Measurements from ENCODE around the gene DHRS13. TPM values are rescaled to one million over a fixed set of nuclear protein-coding genes. Genes with fewer than 3 reads are reported as not detected.
"Not testable (repeated sequence)": the region's sequence is repeated elsewhere in the genome, so short reads cannot be mapped to it uniquely, and the experiment has no call there.

The DHRS13 gene
- total RNA-seq, 1 donor from 2014 or later: 20.4 TPM

- DNase-seq (ENCODE audit: extremely low spot score, unreplicated experiment): no peak
- TF ChIP-seq CTCF (conservative IDR thresholded peaks at IDR 0.05): no peak
- Mint-ChIP-seq H3K36me3 (peaks cover 4% of the 10 kb centered on the region), H3K9me3 (no peaks in the 10 kb centered on the region), H3K4me1 (ENCODE audit: unreplicated experiment) (peaks cover 37% of the 10 kb centered on the region), H3K27me3 (no peaks in the 10 kb centered on the region), H3K4me3 (peak overlapping the region; percentile 94), H3K27ac (peak overlapping the region; percentile 84)
Observed at GRCh38 chr17:28896491-28896883, 6.4 kb downstream of the DHRS13 start.

- TF ChIP-seq CTCF (conservative IDR thresholded peaks at IDR 0.05): no peak
- Mint-ChIP-seq H3K27ac (peak overlapping the region; percentile 84), H3K27me3 (no peaks in the 10 kb centered on the region), H3K4me1 (ENCODE audit: unreplicated experiment) (peaks cover 42% of the 10 kb centered on the region), H3K9me3 (no peaks in the 10 kb centered on the region), H3K36me3 (peaks cover 4% of the 10 kb centered on the region), H3K4me3 (peak overlapping the region; percentile 94)
- no peak for DNase-seq (ENCODE audit: extremely low spot score, unreplicated experiment)
Observed at GRCh38 chr17:28895794-28896447, 7.0 kb downstream of the DHRS13 start.

GRCh38 chr17:28893248-28894183, 9.4 kb downstream of the DHRS13 start:
- Mint-ChIP-seq H3K4me1 (ENCODE audit: unreplicated experiment) (peaks cover 43% of the 10 kb centered on the region), H3K27ac (peak overlapping the region; percentile 55)
- H3K36me3 Mint-ChIP-seq; H3K9me3 Mint-ChIP-seq; DNase-seq (ENCODE audit: extremely low spot score, unreplicated experiment); H3K4me3 Mint-ChIP-seq; H3K27me3 Mint-ChIP-seq: not testable (repeated sequence)

GRCh38 chr17:28892024-28892423, 10.9 kb downstream of the DHRS13 start:
- no peak overlapping the region for H3K27ac Mint-ChIP-seq
- DNase-seq (ENCODE audit: extremely low spot score, unreplicated experiment): no peak
- no peaks in the 10 kb centered on the region for H3K9me3 Mint-ChIP-seq
- peaks cover 3% of the 10 kb centered on the region for H3K36me3 Mint-ChIP-seq
- H3K4me3 Mint-ChIP-seq: no peak overlapping the region
- H3K27me3 Mint-ChIP-seq: no peaks in the 10 kb centered on the region
- no peak for TF ChIP-seq CTCF (conservative IDR thresholded peaks at IDR 0.05)
- peaks cover 36% of the 10 kb centered on the region for H3K4me1 Mint-ChIP-seq (ENCODE audit: unreplicated experiment)

GRCh38 chr17:28891201-28891600, 11.7 kb downstream of the DHRS13 start:
- Mint-ChIP-seq H3K27ac (peak overlapping the region; percentile 22), H3K27me3 (no peaks in the 10 kb centered on the region), H3K4me3 (no peak overlapping the region), H3K9me3 (no peaks in the 10 kb centered on the region), H3K4me1 (ENCODE audit: unreplicated experiment) (peaks cover 30% of the 10 kb centered on the region), H3K36me3 (peaks cover 3% of the 10 kb centered on the region)
- no peak for TF ChIP-seq CTCF (conservative IDR thresholded peaks at IDR 0.05)
- DNase-seq (ENCODE audit: extremely low spot score, unreplicated experiment): no peak

GRCh38 chr17:28889996-28890395, 12.9 kb downstream of the DHRS13 start:
- H3K9me3 Mint-ChIP-seq: no peaks in the 10 kb centered on the region
- H3K27me3 Mint-ChIP-seq: no peaks in the 10 kb centered on the region
- no peak for TF ChIP-seq CTCF (conservative IDR thresholded peaks at IDR 0.05)
- H3K4me1 Mint-ChIP-seq (ENCODE audit: unreplicated experiment): peaks cover 20% of the 10 kb centered on the region
- no peak overlapping the region for H3K27ac Mint-ChIP-seq
- no peak overlapping the region for H3K4me3 Mint-ChIP-seq
- H3K36me3 Mint-ChIP-seq: peaks cover 3% of the 10 kb centered on the region
- no peak for DNase-seq (ENCODE audit: extremely low spot score, unreplicated experiment)

Measured in type B pancreatic cell (in vitro differentiated cells).